ENCODE data around the gene PSPH.
A peak's percentile ranks its signal among the peaks of the same experiment; 100 is the strongest.

- no peak for TF ChIP-seq NFRKB (IDR thresholded peaks at IDR 0.05)
- TF ChIP-seq ELF4 (IDR thresholded peaks at IDR 0.05) = 0 out of 2 replicates have a peak, but pooled peaks have one; percentile 36
- no peak for TF ChIP-seq BHLHE40 (IDR thresholded peaks at IDR 0.05; ENCODE audit: borderline replicate concordance)
- TF ChIP-seq LEF1 (IDR thresholded peaks at IDR 0.05; ENCODE audit: borderline replicate concordance) = no peak
- no peak for TF ChIP-seq SUZ12 (IDR thresholded peaks at IDR 0.05)
- no peak for TF ChIP-seq HDGF (IDR thresholded peaks at IDR 0.05; ENCODE audit: borderline replicate concordance)
- no peak for TF ChIP-seq L3MBTL2 (conservative IDR thresholded peaks at IDR 0.05)
- TF ChIP-seq CTBP1 (IDR thresholded peaks at IDR 0.05; ENCODE audit: borderline replicate concordance) = no peak
- TF ChIP-seq FOXA1 (IDR thresholded peaks at IDR 0.05) = no peak
- TF ChIP-seq FOXK2 (IDR thresholded peaks at IDR 0.05) = no peak
- no peak for TF ChIP-seq SP1 (IDR thresholded peaks at IDR 0.05)
- no peak for TF ChIP-seq ARNT (IDR thresholded peaks at IDR 0.05)
- TF ChIP-seq ZNF384 (IDR thresholded peaks at IDR 0.05) = no peak
- TF ChIP-seq PKNOX1 (IDR thresholded peaks at IDR 0.05) = no peak
These were observed 12.8 kb upstream of the PSPH start, which contains the start of gene SUMF2 for GRCh38 chr7:56063882-56064625.
